ENCODE data around the gene CARD10.

Gene CARD10

DNA sequence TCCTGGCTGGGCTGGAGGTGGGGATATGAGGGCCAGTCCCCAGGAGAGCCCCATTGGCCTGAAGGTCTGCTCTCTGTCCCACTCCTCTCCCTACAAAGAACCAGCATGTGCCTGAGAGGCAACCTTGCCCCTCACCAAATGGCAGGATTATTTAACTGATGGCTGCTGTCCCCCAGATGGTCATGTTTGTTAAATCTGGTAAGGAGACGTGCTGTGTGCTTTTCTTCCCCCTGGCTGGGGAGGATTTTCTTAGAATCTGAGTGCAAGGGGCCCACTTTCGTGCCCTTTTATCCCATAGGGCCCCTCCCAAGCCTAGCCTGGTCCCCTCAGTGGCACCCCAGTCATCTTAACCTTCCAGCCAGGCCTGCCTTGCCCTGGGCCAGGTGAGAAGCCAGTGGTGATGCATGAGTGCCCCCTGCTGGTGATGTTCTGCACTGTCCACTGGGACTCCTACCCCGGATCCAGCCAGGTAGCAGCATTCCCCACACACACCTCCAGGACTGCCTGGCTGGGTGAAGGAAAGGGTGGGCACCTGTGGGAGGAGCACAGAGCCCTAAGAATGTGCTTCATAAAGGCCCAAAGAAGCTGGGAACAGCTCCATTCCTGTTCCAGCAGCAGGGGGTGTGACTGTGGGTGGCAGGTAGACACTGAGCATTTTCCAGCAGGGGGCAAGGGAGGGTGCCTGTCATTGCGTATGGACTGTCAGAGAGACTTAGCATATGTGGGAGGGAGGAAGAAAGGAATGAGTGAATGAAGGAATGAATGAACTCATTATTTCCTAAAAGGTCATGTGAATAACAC is 61.9 kb downstream of the CARD10 start:
- H3K4me3 ChIP-seq (ENCODE audit: low read depth, low read length) = no peak overlapping the region

DNA sequence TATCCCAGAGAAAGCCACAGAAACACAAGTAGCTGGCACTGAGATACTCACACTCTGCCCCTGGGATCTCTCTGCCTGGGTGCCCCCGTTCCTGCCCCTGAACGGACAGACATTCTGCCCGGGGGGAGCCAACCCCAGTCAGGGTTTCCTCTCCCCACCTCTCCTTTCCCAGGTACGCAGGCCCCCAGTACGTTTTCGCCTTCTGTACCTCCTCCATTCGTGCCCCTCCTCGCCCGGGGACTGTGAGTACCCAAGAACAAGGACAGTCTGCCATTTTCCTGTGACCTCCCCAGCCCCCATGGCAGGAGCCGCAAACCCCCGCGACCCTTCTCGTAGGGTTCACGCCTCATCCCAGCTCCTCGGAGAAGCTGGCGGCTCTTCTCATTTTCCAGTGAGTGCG is 62.9 kb downstream of the CARD10 start:
- Histone ChIP-seq H3K27me3 (ENCODE audit: control insufficient read depth, insufficient read depth, low read length) (no peaks in the 10 kb centered on the region), H3K9me3 (ENCODE audit: control insufficient read depth, insufficient read depth, low read depth, low read length) (no peaks in the 10 kb centered on the region), H3K4me3 (ENCODE audit: low read depth, low read length) (no peak overlapping the region), H3K4me1 (ENCODE audit: control insufficient read depth, insufficient read depth, low read length) (peaks cover 16% of the 10 kb centered on the region; the same call in 1 of the 2 replicates), H3K36me3 (ENCODE audit: control insufficient read depth, insufficient read depth, low read length) (no peaks in the 10 kb centered on the region), H3K27ac (ENCODE audit: low read depth, low read length) (no peak overlapping the region), H3K9ac (ENCODE audit: low read length) (no peak overlapping the region)

More for the DNA sequence above, 61.9 kb downstream of the CARD10 start:
- Histone ChIP-seq H3K27ac (ENCODE audit: low read depth, low read length) (no peak overlapping the region), H3K27me3 (ENCODE audit: control insufficient read depth, insufficient read depth, low read length) (no peaks in the 10 kb centered on the region), H3K9me3 (ENCODE audit: control insufficient read depth, insufficient read depth, low read depth, low read length) (no peaks in the 10 kb centered on the region), H3K9ac (ENCODE audit: low read length) (no peak overlapping the region), H3K36me3 (ENCODE audit: control insufficient read depth, insufficient read depth, low read length) (no peaks in the 10 kb centered on the region), H3K4me1 (ENCODE audit: control insufficient read depth, insufficient read depth, low read length) (peaks cover 16% of the 10 kb centered on the region; the same call in 1 of the 2 replicates)

DNA sequence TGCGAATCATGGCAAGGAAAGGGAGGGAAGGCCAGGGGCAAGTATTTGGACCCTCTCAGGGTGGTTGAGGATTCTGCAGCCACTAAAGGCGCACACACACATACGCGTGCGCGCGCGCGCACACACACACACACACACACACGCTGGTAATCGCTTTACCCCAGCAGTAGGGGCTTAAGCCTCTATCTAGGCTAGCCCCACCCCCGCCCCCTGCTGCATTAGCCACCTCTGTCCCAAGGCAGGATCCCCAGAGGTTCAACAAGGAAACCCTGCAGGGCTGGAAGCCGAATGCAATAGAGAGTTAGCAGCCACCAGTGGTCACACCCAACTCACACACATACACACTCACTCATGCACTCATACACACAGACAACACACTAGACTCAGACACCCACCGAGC is 63.3 kb downstream of the CARD10 start:
- no peaks in the 10 kb centered on the region for H3K36me3 ChIP-seq (ENCODE audit: control insufficient read depth, insufficient read depth, low read length)
- no peaks in the 10 kb centered on the region for H3K27me3 ChIP-seq (ENCODE audit: control insufficient read depth, insufficient read depth, low read length)
- H3K9me3 ChIP-seq (ENCODE audit: control insufficient read depth, insufficient read depth, low read depth, low read length) = no peaks in the 10 kb centered on the region
- H3K4me3 ChIP-seq (ENCODE audit: low read depth, low read length) = no peak overlapping the region
- no peak overlapping the region for H3K9ac ChIP-seq (ENCODE audit: low read length)
- H3K27ac ChIP-seq (ENCODE audit: low read depth, low read length) = no peak overlapping the region
- peaks cover 16% of the 10 kb centered on the region; the same call in 1 of the 2 replicates for H3K4me1 ChIP-seq (ENCODE audit: control insufficient read depth, insufficient read depth, low read length)

DNA sequence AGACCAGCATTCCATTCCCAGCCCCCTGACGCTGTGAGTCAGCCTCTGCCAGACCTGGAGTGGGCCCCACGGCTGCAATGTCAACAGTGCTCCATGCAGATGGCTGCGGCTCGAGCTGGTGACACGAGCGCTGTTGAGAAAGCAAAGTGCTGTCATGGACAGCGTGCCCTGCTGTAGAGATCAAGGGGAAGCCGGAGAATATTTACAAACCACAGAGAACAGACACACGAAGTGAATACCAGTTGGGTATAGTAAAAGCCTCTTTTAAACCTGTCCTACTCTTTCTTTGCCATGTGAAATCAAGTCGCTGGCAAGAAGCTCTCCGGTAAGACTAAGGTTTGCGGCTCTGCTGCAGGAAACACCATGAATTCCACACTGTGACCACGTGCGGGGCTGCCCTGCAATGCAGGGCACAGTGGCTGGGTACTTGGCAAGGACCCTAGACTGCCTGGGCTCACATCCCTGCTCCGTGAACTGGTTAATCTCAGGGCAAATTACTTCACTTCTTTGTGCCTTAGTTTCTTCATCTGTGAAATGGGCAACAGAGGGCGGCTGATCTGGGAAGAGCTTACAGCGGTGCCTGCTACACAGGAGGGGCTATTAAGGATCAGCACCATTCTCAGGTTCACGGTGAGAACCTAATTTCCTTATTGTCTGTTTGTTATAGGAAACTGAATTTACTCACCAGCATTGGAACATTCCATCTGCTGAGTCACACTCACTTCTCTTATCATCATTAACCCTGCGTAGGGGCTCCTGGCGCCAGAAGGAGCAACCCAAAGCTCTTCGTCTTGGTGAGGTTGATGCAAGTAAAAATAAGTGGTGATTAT is 64.1 kb downstream of the CARD10 start:
- H3K4me1 ChIP-seq (ENCODE audit: control insufficient read depth, insufficient read depth, low read length) = peaks cover 16% of the 10 kb centered on the region; the same call in 1 of the 2 replicates
- no peaks in the 10 kb centered on the region for H3K27me3 ChIP-seq (ENCODE audit: control insufficient read depth, insufficient read depth, low read length)
- no peaks in the 10 kb centered on the region for H3K9me3 ChIP-seq (ENCODE audit: control insufficient read depth, insufficient read depth, low read depth, low read length)
- H3K4me3 ChIP-seq (ENCODE audit: low read depth, low read length) = no peak overlapping the region
- no peak overlapping the region for H3K9ac ChIP-seq (ENCODE audit: low read length)
- no peaks in the 10 kb centered on the region for H3K36me3 ChIP-seq (ENCODE audit: control insufficient read depth, insufficient read depth, low read length)
- no peak overlapping the region for H3K27ac ChIP-seq (ENCODE audit: low read depth, low read length)

DNA sequence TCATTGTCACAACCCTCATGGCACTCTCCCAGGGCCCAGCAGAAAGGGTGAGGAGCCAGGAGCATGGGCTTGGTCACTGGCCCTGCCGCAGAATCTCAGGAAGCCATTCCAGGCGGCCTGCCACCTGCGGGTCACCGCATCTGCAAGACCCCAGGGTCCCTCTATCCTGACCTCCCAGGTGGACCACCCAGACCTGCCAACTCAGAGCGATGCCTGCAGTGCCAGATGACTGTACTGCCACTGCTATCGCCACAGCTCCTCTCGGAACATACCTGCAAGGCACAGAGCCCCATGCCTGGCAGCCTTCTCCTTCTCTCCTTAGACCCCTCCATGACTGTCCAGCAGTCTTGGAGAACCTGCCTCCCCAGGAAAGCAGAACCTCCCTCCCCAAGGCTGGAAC is 65.5 kb downstream of the CARD10 start:
- Histone ChIP-seq H3K36me3 (ENCODE audit: control insufficient read depth, insufficient read depth, low read length) (no peaks in the 10 kb centered on the region), H3K27me3 (ENCODE audit: control insufficient read depth, insufficient read depth, low read length) (no peaks in the 10 kb centered on the region), H3K9me3 (ENCODE audit: control insufficient read depth, insufficient read depth, low read depth, low read length) (no peaks in the 10 kb centered on the region), H3K4me3 (ENCODE audit: low read depth, low read length) (no peak overlapping the region), H3K27ac (ENCODE audit: low read depth, low read length) (no peak overlapping the region), H3K4me1 (ENCODE audit: control insufficient read depth, insufficient read depth, low read length) (peaks cover 16% of the 10 kb centered on the region), H3K9ac (ENCODE audit: low read length) (no peak overlapping the region)

- no peak overlapping the region for H3K9ac ChIP-seq (ENCODE audit: low read length)
- no peaks in the 10 kb centered on the region for H3K9me3 ChIP-seq (ENCODE audit: control insufficient read depth, insufficient read depth, low read depth, low read length)
- no peaks in the 10 kb centered on the region for H3K36me3 ChIP-seq (ENCODE audit: control insufficient read depth, insufficient read depth, low read length)
- H3K4me3 ChIP-seq (ENCODE audit: low read depth, low read length) = no peak overlapping the region
- H3K4me1 ChIP-seq (ENCODE audit: control insufficient read depth, insufficient read depth, low read length) = peaks cover 16% of the 10 kb centered on the region
- H3K27me3 ChIP-seq (ENCODE audit: control insufficient read depth, insufficient read depth, low read length) = no peaks in the 10 kb centered on the region
- no peak overlapping the region for H3K27ac ChIP-seq (ENCODE audit: low read depth, low read length)
These were observed 68.0 kb downstream of the CARD10 start for GRCh38 chr22:37451218-37451617.

GRCh38 chr22:37449331-37450001 is 69.7 kb downstream of the CARD10 start:
- H3K27me3 ChIP-seq (ENCODE audit: control insufficient read depth, insufficient read depth, low read length) = no peaks in the 10 kb centered on the region
- H3K27ac ChIP-seq (ENCODE audit: low read depth, low read length) = no peak overlapping the region
- H3K36me3 ChIP-seq (ENCODE audit: control insufficient read depth, insufficient read depth, low read length) = no peaks in the 10 kb centered on the region
- no peaks in the 10 kb centered on the region for H3K9me3 ChIP-seq (ENCODE audit: control insufficient read depth, insufficient read depth, low read depth, low read length)
- no peak overlapping the region for H3K4me3 ChIP-seq (ENCODE audit: low read depth, low read length)
- H3K9ac ChIP-seq (ENCODE audit: low read length) = no peak overlapping the region
- H3K4me1 ChIP-seq (ENCODE audit: control insufficient read depth, insufficient read depth, low read length) = no peaks in the 10 kb centered on the region; the same call in 1 of the 2 replicates

DNA sequence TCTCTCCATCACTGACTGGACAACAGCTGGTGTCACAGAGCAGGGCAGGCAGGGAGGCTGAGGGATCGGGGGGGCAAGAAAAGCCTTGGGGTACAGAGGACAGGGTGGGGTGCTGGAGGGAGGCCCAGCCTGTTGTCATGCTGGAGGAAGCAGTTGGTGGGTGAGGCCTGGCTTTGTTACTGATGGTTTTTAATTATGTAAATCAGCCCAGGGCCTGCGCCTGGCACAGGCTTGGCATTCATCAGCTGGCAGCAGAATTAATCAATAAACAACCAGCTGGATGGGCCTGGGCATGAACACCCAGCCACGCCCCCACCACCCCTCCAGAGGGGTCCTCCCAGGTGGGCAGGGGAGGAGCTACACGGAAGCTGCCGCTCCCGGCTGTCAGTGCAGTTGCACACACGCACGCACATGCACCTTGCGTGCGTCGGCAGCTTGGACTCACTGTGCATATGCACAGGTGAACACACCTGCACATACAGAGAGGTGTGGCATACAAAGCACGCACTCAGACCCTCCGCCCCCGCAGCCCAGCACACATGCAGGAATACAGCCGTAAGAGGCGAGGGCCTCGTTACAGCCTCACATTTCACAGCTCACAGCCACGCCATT is 70.6 kb downstream of the CARD10 start:
- Histone ChIP-seq H3K4me3 (ENCODE audit: low read depth, low read length) (no peak overlapping the region), H3K27me3 (ENCODE audit: control insufficient read depth, insufficient read depth, low read length) (no peaks in the 10 kb centered on the region), H3K36me3 (ENCODE audit: control insufficient read depth, insufficient read depth, low read length) (no peaks in the 10 kb centered on the region), H3K4me1 (ENCODE audit: control insufficient read depth, insufficient read depth, low read length) (no peaks in the 10 kb centered on the region; the same call in 1 of the 2 replicates), H3K9me3 (ENCODE audit: control insufficient read depth, insufficient read depth, low read depth, low read length) (no peaks in the 10 kb centered on the region), H3K9ac (ENCODE audit: low read length) (no peak overlapping the region), H3K27ac (ENCODE audit: low read depth, low read length) (no peak overlapping the region)

DNA sequence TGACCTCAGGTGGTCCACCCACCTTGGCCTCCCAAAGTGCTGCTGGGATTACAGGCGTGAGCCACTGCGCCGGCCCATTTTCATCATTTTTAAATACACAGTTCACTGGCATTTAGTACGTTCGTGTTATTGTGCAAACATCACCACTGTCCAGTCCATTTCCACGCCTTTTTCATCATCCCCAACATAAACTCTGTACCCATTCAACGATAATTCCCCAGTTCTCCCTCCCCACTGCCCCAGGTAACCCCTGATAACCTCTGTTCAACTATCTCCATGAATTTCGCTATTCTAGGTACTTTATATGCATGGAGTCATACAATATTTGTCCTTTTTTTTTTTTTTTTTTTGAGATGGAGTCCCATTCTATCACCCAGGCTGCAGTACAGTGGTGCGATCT is 73.7 kb downstream of the CARD10 start:
- H3K4me3 ChIP-seq (ENCODE audit: low read depth, low read length) = no peak overlapping the region
- peaks cover 4% of the 10 kb centered on the region for H3K9me3 ChIP-seq (ENCODE audit: control insufficient read depth, insufficient read depth, low read depth, low read length)
- no peaks in the 10 kb centered on the region for H3K36me3 ChIP-seq (ENCODE audit: control insufficient read depth, insufficient read depth, low read length)
- H3K27ac ChIP-seq (ENCODE audit: low read depth, low read length) = no peak overlapping the region
- no peaks in the 10 kb centered on the region; the same call in 1 of the 2 replicates for H3K4me1 ChIP-seq (ENCODE audit: control insufficient read depth, insufficient read depth, low read length)
- no peak overlapping the region for H3K9ac ChIP-seq (ENCODE audit: low read length)
- H3K27me3 ChIP-seq (ENCODE audit: control insufficient read depth, insufficient read depth, low read length) = peaks cover 3% of the 10 kb centered on the region; the same call in 1 of the 2 replicates

DNA sequence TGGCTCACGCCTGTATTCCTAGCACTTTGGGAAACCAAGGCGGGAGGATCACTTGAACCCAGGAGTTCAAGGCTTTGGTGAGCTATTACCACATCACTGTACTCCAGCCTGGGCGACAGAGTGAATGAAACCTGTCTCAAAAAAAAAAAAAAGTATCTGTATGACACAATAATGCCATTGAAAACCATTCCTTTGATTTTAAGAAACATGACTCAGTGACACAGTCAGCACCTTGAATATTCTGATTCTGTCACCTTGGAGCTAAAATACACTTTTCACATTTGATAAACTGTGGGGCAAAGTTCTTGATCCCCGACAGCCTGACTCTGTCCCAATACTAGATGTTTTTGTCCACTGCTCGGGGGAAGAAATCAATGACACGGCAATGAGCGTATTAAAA is 75.2 kb downstream of the CARD10 start:
- H3K9me3 ChIP-seq (ENCODE audit: control insufficient read depth, insufficient read depth, low read depth, low read length) = peaks cover 4% of the 10 kb centered on the region
- H3K27ac ChIP-seq (ENCODE audit: low read depth, low read length) = no peak overlapping the region
- H3K27me3 ChIP-seq (ENCODE audit: control insufficient read depth, insufficient read depth, low read length) = peaks cover 3% of the 10 kb centered on the region; the same call in 1 of the 2 replicates
- no peak overlapping the region for H3K9ac ChIP-seq (ENCODE audit: low read length)
- no peaks in the 10 kb centered on the region for H3K36me3 ChIP-seq (ENCODE audit: control insufficient read depth, insufficient read depth, low read length)
- H3K4me1 ChIP-seq (ENCODE audit: control insufficient read depth, insufficient read depth, low read length) = no peaks in the 10 kb centered on the region; the same call in 1 of the 2 replicates
- no peak overlapping the region for H3K4me3 ChIP-seq (ENCODE audit: low read depth, low read length)

All from HUES6 (cell line).